Omental fat pad (tissue), 4 donors: Measurements from ENCODE around the gene B4GAT1. TPM values are rescaled to one million over a fixed set of nuclear protein-coding genes. Genes with fewer than 3 reads are reported as not detected.
"Not testable (repeated sequence)": the region's sequence is repeated elsewhere in the genome, so short reads cannot be mapped to it uniquely, and the experiment has no call there.

Source experiments
- ATAC-seq: fragments of 150-250 bp; one replicate; pipeline ENCODE4 v1.9.1; 2016; ENCODE audit warnings: mild to moderate bottlenecking, moderate library complexity; ENCODE audit not compliant: low FRiP score
- DNase-seq: peaks from one replicate; pipeline ENCODE4 v3.0.0-alpha.2; 2019; ENCODE audit warnings: low spot score
- CTCF ChIP-seq, 3 donors: fragments of 450-650 bp; IDR thresholded peaks; one replicate each; pipeline ENCODE4 v1.5.1; 2016 to 2017; ENCODE audit warnings: antibody characterized with exemption in 3 of 3, mild to moderate bottlenecking in 3 of 3, moderate library complexity in 2 of 3
- total RNA-seq, 4 donors: library from RNA; depleted of rRNA; stranded (reverse); fragments of >200 nt; gene quantifications; one replicate each; pipeline ENCODE4 v1.1.0, GENCODE V29; 2016

The B4GAT1 gene
- total RNA-seq, 4 donors from 2014 or later, result 13.3 to 37.1 (median 21.1) TPM

- ATAC-seq, result no peak
- TF ChIP-seq CTCF (IDR thresholded peaks at IDR 0.05), result no peak
- DNase-seq, result no peak
Observed at GRCh38 chr11:66322732-66323427, 24.5 kb downstream of the B4GAT1 start.

- no peak for TF ChIP-seq CTCF (IDR thresholded peaks at IDR 0.05)
- ATAC-seq (no peak), DNase-seq (no peak)
Observed at GRCh38 chr11:66321606-66322005, 25.8 kb downstream of the B4GAT1 start.

- DNase-seq, ATAC-seq: not testable (repeated sequence)
Observed at GRCh38 chr11:66320748-66321147, 26.7 kb downstream of the B4GAT1 start.

GRCh38 chr11:66320289-66320688, 27.1 kb downstream of the B4GAT1 start:
- DNase-seq, ATAC-seq: not testable (repeated sequence)

- ATAC-seq, result peak; percentile 12
- no peak for DNase-seq
- no peak for TF ChIP-seq CTCF (IDR thresholded peaks at IDR 0.05)
Observed at GRCh38 chr11:66318600-66318970, 28.8 kb downstream of the B4GAT1 start.

- TF ChIP-seq CTCF (IDR thresholded peaks at IDR 0.05), result no peak
- peak; percentile 47 for ATAC-seq
- no peak for DNase-seq
Observed at GRCh38 chr11:66317723-66318599, 29.5 kb downstream of the B4GAT1 start.

GRCh38 chr11:66317322-66317722, 30.1 kb downstream of the B4GAT1 start:
- DNase-seq, result no peak

More at GRCh38 chr11:66317322-66317722, 30.1 kb downstream of the B4GAT1 start:
- no peak for TF ChIP-seq CTCF (IDR thresholded peaks at IDR 0.05)
- ATAC-seq, result no peak
